ENCODE results near the gene MCTP2. TPM values are rescaled to one million over a fixed set of nuclear protein-coding genes. Genes with fewer than 3 reads are reported as not detected.

The MCTP2 gene
- total and polyA plus RNA-seq, 2 of the 13 experiments (the other 11 are each of a cell fraction or from before 2014, with no cell fraction given) = 5.1 to 8.6 TPM

- no peak for TF ChIP-seq CERS6 (CRISPR knock-in tag; IDR thresholded peaks at IDR 0.05)
- no peak for TF ChIP-seq ZBTB42 (CRISPR knock-in tag; IDR thresholded peaks at IDR 0.05)
- no peak for TF ChIP-seq ZNF180 (CRISPR knock-in tag; IDR thresholded peaks at IDR 0.05; ENCODE audit: borderline replicate concordance, low read depth)
- TF ChIP-seq THAP8 (CRISPR knock-in tag; IDR thresholded peaks at IDR 0.05; ENCODE audit: borderline replicate concordance) = no peak
- TF ChIP-seq ATF5 (CRISPR knock-in tag; IDR thresholded peaks at IDR 0.05; ENCODE audit: low read depth) = no peak
- peak; percentile 22; the same call in 1 of the 2 replicates for TF ChIP-seq BCL6 (CRISPR knock-in tag; IDR thresholded peaks at IDR 0.05)
- no peak for TF ChIP-seq SNAPC4 (CRISPR knock-in tag; IDR thresholded peaks at IDR 0.05)
- no peak for TF ChIP-seq ZKSCAN1 (IDR thresholded peaks at IDR 0.05; ENCODE audit: low read length)
- TF ChIP-seq PHF8 (CRISPR knock-in tag; IDR thresholded peaks at IDR 0.05) = peak; percentile 59
- no peak for TF ChIP-seq ZNF574 (CRISPR knock-in tag; IDR thresholded peaks at IDR 0.05)
- TF ChIP-seq ZFP90 (CRISPR knock-in tag; IDR thresholded peaks at IDR 0.05; ENCODE audit: borderline replicate concordance) = 0 out of 2 replicates have a peak, but pooled peaks have one; percentile 45
- TF ChIP-seq ADNP (CRISPR knock-in tag; IDR thresholded peaks at IDR 0.05) = no peak
- TF ChIP-seq MIXL1 (CRISPR knock-in tag; IDR thresholded peaks at IDR 0.05) = no peak
- peak; percentile 73 for TF ChIP-seq ZNF687 (CRISPR knock-in tag; IDR thresholded peaks at IDR 0.05)
These were observed at the start of gene MCTP2 (continued) for GRCh38 chr15:94230883-94231722.

Measured in HepG2 (cell line).